ENCODE measurements around the gene C2orf78. TPM values are rescaled to one million over a fixed set of nuclear protein-coding genes. Genes with fewer than 3 reads are reported as not detected.

Gene C2orf78
- total and polyA plus RNA-seq, 10 of the 15 experiments (the other 5 are each of a cell fraction or from before 2014, with no cell fraction given) = 0.08 to 0.82 (median 0.40) TPM

GRCh38 chr2:73736855-73737779 lies 46.9 kb upstream of the C2orf78 start, which contains the start of gene TPRKB (continued):
- TF ChIP-seq BHLHE40 (IDR thresholded peaks at IDR 0.05; ENCODE audit: borderline replicate concordance in 1 of 2, low read depth in 2 of 2, low read length in 1 of 2) = peak; percentile 15 to 49; a peak in 1 of 4 replicates
- TF ChIP-seq TCF12 (IDR thresholded peaks at IDR 0.05; ENCODE audit: low read depth, low read length) = peak; percentile 75
- peak; percentile 33; the same call in 1 of the 2 replicates for TF ChIP-seq SMARCA5 (IDR thresholded peaks at IDR 0.05)
- peak; percentile 89 for TF ChIP-seq POLR2AphosphoS2 (IDR thresholded peaks at IDR 0.05; ENCODE audit: low read depth, low read length)
- 0 out of 2 replicates have a peak, but pooled peaks have one; percentile 24 for TF ChIP-seq MEF2A (IDR thresholded peaks at IDR 0.05; ENCODE audit: insufficient read depth, low read depth, low read length)
- TF ChIP-seq IKZF1 (conservative IDR thresholded peaks at IDR 0.05) = peak; percentile 88
- TF ChIP-seq ELK1 (IDR thresholded peaks at IDR 0.05; ENCODE audit: low read depth, low read length) = peak; percentile 93
- 0 out of 2 replicates have a peak, but pooled peaks have one; percentile 55 for TF ChIP-seq SMAD5 (IDR thresholded peaks at IDR 0.05; ENCODE audit: low read depth)
- TF ChIP-seq PBX3 (IDR thresholded peaks at IDR 0.05; ENCODE audit: insufficient replicate concordance, low read depth, low read length) = peak; percentile 70
- TF ChIP-seq SIX5 (IDR thresholded peaks at IDR 0.05; ENCODE audit: low read depth, low read length, severe bottlenecking) = peak; percentile 54
- TF ChIP-seq WRNIP1 (IDR thresholded peaks at IDR 0.05; ENCODE audit: borderline replicate concordance, low read depth, low read length) = 0 out of 2 replicates have a peak, but pooled peaks have one; percentile 67
- TF ChIP-seq MLLT1 (IDR thresholded peaks at IDR 0.05) = peak; percentile 99
- TF ChIP-seq ZBTB11 (CRISPR knock-in tag; IDR thresholded peaks at IDR 0.05) = peak; percentile 67
- peak; percentile 91 for TF ChIP-seq RELB (IDR thresholded peaks at IDR 0.05; ENCODE audit: low read depth)
- TF ChIP-seq CEBPB (IDR thresholded peaks at IDR 0.05; ENCODE audit: borderline replicate concordance in 1 of 2, low read depth in 2 of 2, low read length in 2 of 2) = no peak
- TF ChIP-seq FOXM1 (IDR thresholded peaks at IDR 0.05; ENCODE audit: low read depth, low read length) = peak; percentile 33
